ENCODE results near the gene NDRG4. TPM values are rescaled to one million over a fixed set of nuclear protein-coding genes. Genes with fewer than 3 reads are reported as not detected.

The NDRG4 gene
- total RNA-seq, 2 donors from 2014 or later = 6.0 to 33.9 TPM

GRCh38 chr16:58516768-58517107 is 16.8 kb downstream of the NDRG4 start:
- Histone ChIP-seq H3K4me1 (peaks cover 28% of the 10 kb centered on the region), H3K27ac (peak overlapping the region in 3 of 4 donors; percentile 69 to 95 (median 92)), H3K9me3 (no peaks in the 10 kb centered on the region), H3K4me3 (no peak overlapping the region), H3K36me3 (replicated peaks in 1 of 2; ENCODE audit: insufficient read depth in 1 of 2, low read depth in 2 of 2) (peaks cover 13 to 21% of the 10 kb centered on the region in 2 donors), H3K27me3 (no peaks in the 10 kb centered on the region)
- no peak for ATAC-seq
- intact Hi-C loops (cut with DNase I) = no loop called here
- no peak for TF ChIP-seq POLR2A (IDR thresholded peaks at IDR 0.05)
- no peak for TF ChIP-seq CTCF (IDR thresholded peaks at IDR 0.05)
- DNase-seq = no peak
- 77 to 82% methylated on average over 4 of the region's 4 CpGs for WGBS, 2 donors

DNA sequence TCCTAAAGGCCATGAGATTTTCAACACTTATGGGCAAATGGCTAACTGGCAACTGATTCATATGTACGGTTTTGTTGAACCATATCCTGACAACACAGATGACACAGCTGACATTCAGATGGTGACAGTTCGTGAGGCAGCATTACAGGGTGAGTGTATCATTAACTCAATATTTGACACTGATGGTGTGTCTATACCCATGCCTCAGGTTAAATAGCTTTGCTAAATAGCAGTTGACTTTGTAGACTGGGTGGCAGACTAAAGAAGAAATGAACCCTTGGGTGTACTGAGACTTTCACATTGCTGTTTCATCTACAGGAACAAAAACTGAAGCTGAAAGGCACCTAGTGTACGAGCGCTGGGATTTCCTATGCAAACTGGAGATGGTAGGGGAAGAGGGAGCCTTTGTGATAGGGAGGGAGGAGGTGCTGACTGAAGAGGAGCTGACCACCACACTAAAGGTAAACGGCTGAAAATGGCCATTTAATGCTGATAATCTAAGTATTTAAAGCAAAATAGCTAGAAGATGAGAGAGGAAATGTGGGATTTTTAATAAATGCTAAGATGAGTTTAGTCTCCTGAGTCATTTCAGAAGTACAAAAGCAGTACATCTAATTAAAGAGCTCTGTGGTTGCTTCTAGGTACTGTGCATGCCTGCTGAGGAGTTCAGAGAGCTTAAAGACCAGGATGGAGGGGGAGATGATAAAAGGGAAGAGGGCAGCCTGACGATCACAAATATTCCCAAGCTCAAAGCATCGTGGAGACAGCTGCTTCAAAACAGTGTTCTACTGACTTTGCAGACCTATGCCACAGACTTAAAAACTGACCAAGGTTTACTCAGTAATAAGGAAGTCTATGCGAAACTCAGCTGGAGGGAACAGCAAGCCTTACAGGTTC is 18.4 kb downstream of the NDRG4 start:
- H3K9me3 ChIP-seq = no peaks in the 10 kb centered on the region
- H3K36me3 ChIP-seq (replicated peaks in 1 of 2; ENCODE audit: insufficient read depth in 1 of 2, low read depth in 2 of 2) = peaks cover 13 to 32% of the 10 kb centered on the region in 2 donors
- 61 to 65% methylated on average over 8 of the region's 8 CpGs for WGBS, 2 donors
- DNase-seq = no peak
- no peak overlapping the region for H3K27ac ChIP-seq
- H3K27me3 ChIP-seq = no peaks in the 10 kb centered on the region
- H3K4me3 ChIP-seq = no peak overlapping the region
- ATAC-seq = no peak
- H3K4me1 ChIP-seq = peaks cover 20% of the 10 kb centered on the region
- TF ChIP-seq CTCF (IDR thresholded peaks at IDR 0.05) (no peak), POLR2A (IDR thresholded peaks at IDR 0.05) (no peak)
- intact Hi-C loops (cut with DNase I) = no loop called here

GRCh38 chr16:58518980-58519368 is 19.0 kb downstream of the NDRG4 start:
- peaks cover 20% of the 10 kb centered on the region for H3K4me1 ChIP-seq
- H3K4me3 ChIP-seq = no peak overlapping the region
- H3K27me3 ChIP-seq = no peaks in the 10 kb centered on the region
- no peak for DNase-seq
- no peak overlapping the region for H3K27ac ChIP-seq
- H3K9me3 ChIP-seq = no peaks in the 10 kb centered on the region
- peaks cover 13 to 37% of the 10 kb centered on the region in 2 donors for H3K36me3 ChIP-seq (replicated peaks in 1 of 2; ENCODE audit: insufficient read depth in 1 of 2, low read depth in 2 of 2)
- ATAC-seq = no peak
- TF ChIP-seq POLR2A (IDR thresholded peaks at IDR 0.05) = no peak
- TF ChIP-seq CTCF (IDR thresholded peaks at IDR 0.05) = no peak
- WGBS, 2 donors = 77 to 82% methylated on average over 1 of the region's 1 CpG
- intact Hi-C loops (cut with DNase I) = no loop called here

GRCh38 chr16:58519707-58520106 is 19.8 kb downstream of the NDRG4 start:
- no peaks in the 10 kb centered on the region for H3K27me3 ChIP-seq
- ATAC-seq = no peak
- no peaks in the 10 kb centered on the region for H3K9me3 ChIP-seq
- DNase-seq = no peak
- peaks cover 15% of the 10 kb centered on the region for H3K4me1 ChIP-seq
- H3K36me3 ChIP-seq (replicated peaks in 1 of 2; ENCODE audit: insufficient read depth in 1 of 2, low read depth in 2 of 2) = peaks cover 13 to 43% of the 10 kb centered on the region in 2 donors
- no peak overlapping the region for H3K27ac ChIP-seq
- intact Hi-C loops (cut with DNase I) = no loop called here
- H3K4me3 ChIP-seq = no peak overlapping the region
- TF ChIP-seq CTCF (IDR thresholded peaks at IDR 0.05) = no peak
- TF ChIP-seq POLR2A (IDR thresholded peaks at IDR 0.05) = no peak

DNA sequence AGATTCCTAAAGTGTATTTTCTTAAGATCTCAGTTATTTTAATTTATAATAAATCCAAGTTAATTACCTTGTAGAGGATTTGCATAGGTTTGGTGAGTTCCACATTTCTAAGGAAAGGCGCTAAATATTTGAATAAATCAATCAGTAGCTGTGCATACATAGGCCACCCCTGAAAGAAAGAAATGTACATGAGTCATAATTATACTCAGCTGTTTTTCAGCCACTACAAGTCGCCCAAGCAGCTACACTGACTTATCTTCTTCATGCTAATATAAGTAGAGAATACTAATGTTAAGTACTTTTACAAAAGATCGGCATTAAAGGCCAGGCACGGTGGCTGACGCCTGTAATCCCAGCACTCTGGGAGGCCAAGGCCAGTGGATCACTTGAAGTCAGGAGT is 30.2 kb downstream of the NDRG4 start:
- Histone ChIP-seq H3K9me3 (no peaks in the 10 kb centered on the region), H3K27me3 (no peaks in the 10 kb centered on the region), H3K4me3 (no peak overlapping the region), H3K36me3 (replicated peaks in 1 of 2; ENCODE audit: insufficient read depth in 1 of 2, low read depth in 2 of 2) (peaks cover 26 to 41% of the 10 kb centered on the region in 2 donors), H3K4me1 (peaks cover 3% of the 10 kb centered on the region), H3K27ac (no peak overlapping the region)
- DNase-seq = no peak
- WGBS, 2 donors = 86 to 92% methylated on average over 5 of the region's 5 CpGs
- TF ChIP-seq CTCF (IDR thresholded peaks at IDR 0.05) = no peak
- TF ChIP-seq POLR2A (IDR thresholded peaks at IDR 0.05) = no peak
- intact Hi-C loops (cut with DNase I) = loop anchor here (5.0 kb wide), 1 partner anchor 47 kb away; no protein-coding TSS in a partner anchor
- ATAC-seq = no peak
